Measurements from ENCODE around the gene ARHGEF16. TPM values are rescaled to one million over a fixed set of nuclear protein-coding genes. Genes with fewer than 3 reads are reported as not detected.

The ARHGEF16 gene
- total and polyA plus RNA-seq, 2 experiments from 2014 or later = 24.8 to 36.2 TPM

- Histone ChIP-seq H3K4me1 (ENCODE audit: insufficient read depth) (peaks cover 5% of the 10 kb centered on the region), H3K36me3 (replicated peaks; ENCODE audit: insufficient read depth, low read depth) (no peaks in the 10 kb centered on the region), H3K9me3 (ENCODE audit: low read depth) (no peaks in the 10 kb centered on the region), H2AFZ (no peak overlapping the region), H3K27me3 (no peaks in the 10 kb centered on the region), H3K27ac (peak overlapping the region; percentile 34), H3K9me2 (replicated peaks; ENCODE audit: insufficient read depth) (no peaks in the 10 kb centered on the region), H3K79me2 (no peaks in the 10 kb centered on the region), H4K20me1 (ENCODE audit: insufficient read depth, poor library complexity, severe bottlenecking) (no peaks in the 10 kb centered on the region), H3K4me3 (no peak overlapping the region), H3K4me2 (no peak overlapping the region)
- no peak for TF ChIP-seq EZH2 (IDR thresholded peaks at IDR 0.05; ENCODE audit: borderline replicate concordance)
- TF ChIP-seq EZH2phosphoT487 (IDR thresholded peaks at IDR 0.05; ENCODE audit: low read depth, severe bottlenecking, unreplicated experiment) = no peak
- TF ChIP-seq CTCF (IDR thresholded peaks at IDR 0.05; ENCODE audit: poor library complexity) = no peak
- no peak for DNase-seq (ENCODE audit: low spot score)
- WGBS (ENCODE audit: low lambda C conversion rate, missing lambda C conversion rate) = 92% methylated on average over 13 of the region's 13 CpGs
These were observed 67.6 kb downstream of the ARHGEF16 start for GRCh38 chr1:3522112-3522511.

GRCh38 chr1:3522564-3523265, 68.2 kb downstream of the ARHGEF16 start:
- Histone ChIP-seq H2AFZ (no peak overlapping the region), H3K4me1 (ENCODE audit: insufficient read depth) (peaks cover 5% of the 10 kb centered on the region), H3K27ac (peak overlapping the region; percentile 60)

GRCh38 chr1:3523980-3524379, 69.5 kb downstream of the ARHGEF16 start:
- 90% methylated on average over 13 of the region's 13 CpGs for whole genome bisulfite sequencing (ENCODE audit: low lambda C conversion rate, missing lambda C conversion rate)

More at GRCh38 chr1:3522564-3523265, 68.2 kb downstream of the ARHGEF16 start:
- no peak overlapping the region for H3K4me2 ChIP-seq
- H3K36me3 ChIP-seq (replicated peaks; ENCODE audit: insufficient read depth, low read depth) = no peaks in the 10 kb centered on the region
- H3K9me2 ChIP-seq (replicated peaks; ENCODE audit: insufficient read depth) = no peaks in the 10 kb centered on the region
- no peaks in the 10 kb centered on the region for H3K79me2 ChIP-seq
- H4K20me1 ChIP-seq (ENCODE audit: insufficient read depth, poor library complexity, severe bottlenecking) = no peaks in the 10 kb centered on the region
- 56% methylated on average over 16 of the region's 19 CpGs for WGBS (ENCODE audit: low lambda C conversion rate, missing lambda C conversion rate)
- H3K4me3 ChIP-seq = no peak overlapping the region
- peak; percentile 50 for DNase-seq (ENCODE audit: low spot score)
- TF ChIP-seq EZH2 (IDR thresholded peaks at IDR 0.05; ENCODE audit: borderline replicate concordance) (no peak), EZH2phosphoT487 (IDR thresholded peaks at IDR 0.05; ENCODE audit: low read depth, severe bottlenecking, unreplicated experiment) (no peak), CTCF (IDR thresholded peaks at IDR 0.05; ENCODE audit: poor library complexity) (no peak)
- H3K27me3 ChIP-seq = no peaks in the 10 kb centered on the region
- H3K9me3 ChIP-seq (ENCODE audit: low read depth) = no peaks in the 10 kb centered on the region

More at GRCh38 chr1:3523980-3524379, 69.5 kb downstream of the ARHGEF16 start:
- Histone ChIP-seq H3K27me3 (no peaks in the 10 kb centered on the region), H3K9me2 (replicated peaks; ENCODE audit: insufficient read depth) (no peaks in the 10 kb centered on the region), H3K27ac (no peak overlapping the region), H3K36me3 (replicated peaks; ENCODE audit: insufficient read depth, low read depth) (no peaks in the 10 kb centered on the region), H4K20me1 (ENCODE audit: insufficient read depth, poor library complexity, severe bottlenecking) (no peaks in the 10 kb centered on the region), H3K79me2 (no peaks in the 10 kb centered on the region), H3K9me3 (ENCODE audit: low read depth) (no peaks in the 10 kb centered on the region), H2AFZ (no peak overlapping the region), H3K4me3 (no peak overlapping the region), H3K4me1 (ENCODE audit: insufficient read depth) (peaks cover 5% of the 10 kb centered on the region), H3K4me2 (no peak overlapping the region)
- no peak for DNase-seq (ENCODE audit: low spot score)
- no peak for TF ChIP-seq EZH2phosphoT487 (IDR thresholded peaks at IDR 0.05; ENCODE audit: low read depth, severe bottlenecking, unreplicated experiment)
- TF ChIP-seq EZH2 (IDR thresholded peaks at IDR 0.05; ENCODE audit: borderline replicate concordance) = no peak
- TF ChIP-seq CTCF (IDR thresholded peaks at IDR 0.05; ENCODE audit: poor library complexity) = no peak
